ENCODE results near the gene WNT4.

DNA sequence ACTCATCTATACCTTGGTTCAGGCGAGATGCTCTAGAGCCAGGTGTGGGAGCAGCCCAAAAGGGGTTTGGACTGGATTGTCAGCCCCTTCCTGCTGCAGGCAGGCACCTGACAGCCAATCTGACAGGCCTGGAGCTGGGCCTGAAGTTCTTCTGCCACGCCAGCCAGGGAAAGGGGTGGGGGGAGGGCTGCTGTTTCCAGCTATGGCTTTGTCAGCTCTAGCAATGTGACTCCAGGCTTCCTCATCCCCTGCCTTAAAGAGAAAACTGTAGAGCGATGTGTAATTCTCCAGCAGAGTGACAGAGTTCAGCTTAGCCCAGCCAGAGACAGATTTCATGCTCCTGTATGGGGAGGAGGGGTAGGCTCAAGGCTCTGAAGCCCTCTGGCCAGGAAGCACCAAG is 30.3 kb downstream of the WNT4 start:
- TF ChIP-seq, protein P1, sequence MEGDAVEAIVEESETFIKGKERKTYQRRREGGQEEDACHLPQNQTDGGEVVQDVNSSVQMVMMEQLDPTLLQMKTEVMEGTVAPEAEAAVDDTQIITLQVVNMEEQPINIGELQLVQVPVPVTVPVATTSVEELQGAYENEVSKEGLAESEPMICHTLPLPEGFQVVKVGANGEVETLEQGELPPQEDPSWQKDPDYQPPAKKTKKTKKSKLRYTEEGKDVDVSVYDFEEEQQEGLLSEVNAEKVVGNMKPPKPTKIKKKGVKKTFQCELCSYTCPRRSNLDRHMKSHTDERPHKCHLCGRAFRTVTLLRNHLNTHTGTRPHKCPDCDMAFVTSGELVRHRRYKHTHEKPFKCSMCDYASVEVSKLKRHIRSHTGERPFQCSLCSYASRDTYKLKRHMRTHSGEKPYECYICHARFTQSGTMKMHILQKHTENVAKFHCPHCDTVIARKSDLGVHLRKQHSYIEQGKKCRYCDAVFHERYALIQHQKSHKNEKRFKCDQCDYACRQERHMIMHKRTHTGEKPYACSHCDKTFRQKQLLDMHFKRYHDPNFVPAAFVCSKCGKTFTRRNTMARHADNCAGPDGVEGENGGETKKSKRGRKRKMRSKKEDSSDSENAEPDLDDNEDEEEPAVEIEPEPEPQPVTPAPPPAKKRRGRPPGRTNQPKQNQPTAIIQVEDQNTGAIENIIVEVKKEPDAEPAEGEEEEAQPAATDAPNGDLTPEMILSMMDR (IDR thresholded peaks at IDR 0.05) = no peak
- no peak for TF ChIP-seq EZH2 (IDR thresholded peaks at IDR 0.05; ENCODE audit: borderline replicate concordance, insufficient read depth, low read depth, low read length, poor library complexity, severe bottlenecking)
